NCI-H1105 (cell line): Measurements from ENCODE around the gene CPSF2.

Source experiments
- DNase-seq: peaks from one replicate; lab custom pipeline; 2025; lab: John Stamatoyannopoulos, UW

CPSF2 gene

DNA sequence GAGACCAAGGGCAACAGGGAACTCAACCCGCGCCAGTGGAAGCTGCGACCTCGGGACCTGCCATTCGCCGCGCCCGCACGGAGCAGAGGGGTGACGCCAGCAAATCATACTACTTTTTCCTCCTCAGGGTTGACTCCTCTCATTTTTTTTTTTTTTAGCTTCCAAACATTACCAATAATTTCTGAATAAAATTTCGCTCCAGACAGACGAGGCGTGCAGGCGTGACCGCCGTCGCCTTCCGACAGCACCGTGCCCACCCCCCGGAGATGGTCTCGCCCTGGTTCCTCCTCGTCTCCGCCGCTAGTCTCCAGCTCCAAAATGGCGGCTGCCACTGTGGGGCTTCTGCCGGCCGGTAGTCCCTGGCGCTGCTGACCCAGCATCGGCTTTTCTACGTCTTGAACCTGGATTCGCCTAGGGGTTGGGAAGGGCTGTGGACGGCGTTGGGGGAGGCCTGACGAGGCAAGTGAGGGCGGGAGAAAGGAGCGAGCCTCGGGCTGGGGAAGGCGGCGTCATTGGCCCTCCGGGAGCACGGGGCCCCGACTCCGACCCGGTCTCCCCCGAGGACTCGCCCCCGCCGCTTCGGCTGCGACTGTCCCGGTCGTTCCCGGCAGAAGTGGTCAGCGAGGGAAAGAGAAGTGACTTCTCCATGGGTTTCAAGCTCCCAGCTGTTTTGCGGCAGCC, at the start of gene CPSF2, which contains the start of gene NDUFB1:
Gene CPSF2, plus strand, starts transcription at position 300 of the 681 bp plus-strand sequence. CDS start 9,016 bp downstream, outside the sequence.
Gene NDUFB1, minus strand, starts transcription at position 37 of the 681 bp plus-strand sequence. CDS start 4,069 bp downstream, outside the sequence.
- DNase-seq, result peak; percentile 69

DNA sequence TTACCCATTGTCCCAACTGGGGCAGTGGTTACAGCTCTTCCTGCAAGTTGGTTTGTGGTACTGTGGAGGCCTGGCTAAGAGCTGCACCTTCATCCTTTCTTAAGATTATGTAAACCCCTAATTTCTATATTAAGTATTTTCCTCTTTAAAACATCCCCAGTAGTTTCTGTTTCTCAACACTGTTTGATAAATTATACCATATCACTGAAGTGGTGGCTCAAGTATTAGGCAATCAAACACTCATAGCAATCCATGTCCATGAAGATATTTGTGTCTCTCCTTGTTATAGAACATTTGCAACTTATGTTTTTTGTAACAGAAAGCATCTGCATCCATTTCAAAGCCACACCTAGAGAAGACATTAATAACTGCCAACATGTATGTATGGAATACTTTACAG, 47.2 kb upstream of the CPSF2 start:
- DNase-seq, result no peak

DNA sequence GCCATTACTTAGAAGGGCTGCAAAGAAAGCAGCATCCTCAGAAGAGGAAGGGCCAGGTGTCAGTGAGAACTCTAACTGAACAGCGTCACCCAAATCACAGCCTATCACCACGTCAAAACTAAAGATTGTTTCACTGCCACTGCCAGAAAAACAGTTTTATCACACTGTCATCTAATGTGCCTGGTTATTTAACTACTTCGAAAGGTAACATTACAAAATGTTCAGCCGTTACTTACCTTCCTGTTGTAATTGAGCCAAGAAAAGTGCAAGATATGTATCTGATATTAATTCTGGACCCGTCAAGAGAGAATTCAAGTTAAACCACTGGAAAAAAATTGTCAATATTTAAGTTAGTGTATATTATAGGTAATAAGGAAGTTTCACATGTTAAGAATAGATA, 33.3 kb upstream of the CPSF2 start:
- no peak for DNase-seq

DNA sequence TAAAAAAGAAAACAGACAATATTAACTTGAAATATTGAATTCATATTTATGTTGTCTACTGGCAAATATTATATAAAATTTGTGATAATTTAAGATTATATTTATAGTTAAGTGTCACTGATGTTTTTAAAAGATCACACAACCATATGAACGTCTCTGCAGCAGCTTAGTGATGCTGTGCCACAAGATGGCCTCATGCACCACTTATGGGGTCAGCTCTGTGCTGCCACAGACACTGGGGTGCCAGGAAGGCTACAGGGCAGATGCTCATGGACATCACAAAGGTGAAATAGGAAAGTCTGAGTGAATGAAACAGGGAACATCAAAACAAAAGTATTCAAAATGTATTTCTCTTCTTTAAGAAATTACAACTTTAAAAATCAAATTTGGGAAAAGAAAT, 28.4 kb upstream of the CPSF2 start:
- no peak for DNase-seq

DNA sequence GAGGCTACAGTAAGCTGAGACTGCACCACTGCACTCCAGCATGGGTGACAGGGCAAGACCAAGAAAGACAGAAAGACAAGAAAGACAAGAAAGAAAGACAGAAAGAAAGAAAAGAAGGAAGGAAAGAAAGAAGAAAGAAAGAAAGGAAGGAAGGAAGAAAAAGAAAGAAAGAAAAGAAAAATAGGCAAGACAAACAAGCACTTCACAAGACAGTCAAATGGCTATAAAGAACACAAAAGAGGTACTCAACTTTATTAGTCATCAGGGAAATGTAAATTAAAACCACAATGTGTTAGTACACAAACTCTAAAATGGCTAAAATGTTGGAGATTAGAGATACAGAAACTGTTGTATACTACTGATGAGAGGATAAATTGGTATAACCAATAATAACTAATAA, 22.0 kb upstream of the CPSF2 start:
- DNase-seq, result no peak

DNA sequence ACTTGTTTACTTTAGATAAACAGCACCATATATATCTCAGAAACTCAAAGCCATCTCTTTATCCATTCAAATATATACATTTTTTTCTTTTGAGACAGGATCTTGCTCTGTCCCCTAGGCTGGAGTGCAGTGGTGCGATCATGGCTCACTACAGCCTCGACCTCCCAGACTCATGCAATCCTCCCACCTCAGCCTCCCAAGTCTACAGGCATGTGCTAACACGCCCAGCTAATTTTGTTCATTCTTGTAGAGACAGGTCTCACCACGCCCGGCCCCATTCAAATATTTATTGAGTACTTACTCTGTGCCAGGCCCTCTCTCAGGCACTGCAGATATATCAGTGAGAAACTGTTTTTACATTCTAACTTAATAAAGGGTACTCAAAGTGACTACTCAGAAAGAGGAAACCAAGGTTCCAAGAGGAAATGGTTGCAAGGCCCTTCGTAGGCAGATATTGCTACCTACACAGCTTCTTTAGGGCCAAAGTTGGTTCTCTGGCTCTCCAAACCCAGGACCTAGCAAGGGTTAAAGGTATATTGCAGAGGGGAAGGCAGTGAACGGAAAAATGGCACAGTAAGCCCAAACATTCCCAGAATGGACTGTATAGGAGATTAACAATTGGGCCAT, 18.3 kb upstream of the CPSF2 start:
- no peak for DNase-seq

DNA sequence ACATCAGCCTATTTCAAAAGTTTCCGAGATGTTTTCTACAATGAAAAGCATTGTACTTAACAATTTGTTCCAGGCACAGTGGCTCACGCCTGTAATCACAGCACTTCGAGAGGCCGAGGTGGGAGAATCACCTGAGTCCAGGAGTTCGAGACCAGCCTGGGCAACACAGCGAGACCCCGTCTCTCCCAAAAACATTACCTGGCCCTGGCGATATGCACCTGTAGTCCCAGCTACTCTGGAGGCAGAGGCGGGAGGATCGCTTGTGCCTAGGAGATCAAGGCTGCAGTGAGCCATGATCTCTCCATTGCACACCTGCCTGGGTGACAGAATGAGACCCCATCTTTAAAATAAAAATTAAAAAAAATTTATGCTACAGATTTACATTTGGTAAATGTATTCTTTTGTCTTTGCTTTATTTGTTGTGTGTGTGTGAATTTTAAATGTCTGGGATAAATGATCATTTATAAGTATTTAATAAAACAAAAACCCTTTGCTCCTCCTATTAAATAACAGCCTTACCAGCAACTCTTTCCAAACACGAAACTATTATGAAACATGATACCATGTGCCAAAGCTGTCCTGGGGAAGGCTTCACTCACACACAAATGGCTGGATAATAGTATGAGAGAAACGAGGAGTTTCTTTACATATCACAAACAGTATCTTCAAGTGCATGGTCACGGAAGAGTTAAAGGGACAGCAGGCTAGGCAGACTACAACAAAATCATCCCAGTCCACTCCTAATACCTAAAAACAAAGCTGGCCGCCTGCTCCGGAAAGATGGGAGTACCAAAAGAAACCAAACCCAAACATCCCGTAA, 16.5 kb upstream of the CPSF2 start:
- no peak for DNase-seq

DNA sequence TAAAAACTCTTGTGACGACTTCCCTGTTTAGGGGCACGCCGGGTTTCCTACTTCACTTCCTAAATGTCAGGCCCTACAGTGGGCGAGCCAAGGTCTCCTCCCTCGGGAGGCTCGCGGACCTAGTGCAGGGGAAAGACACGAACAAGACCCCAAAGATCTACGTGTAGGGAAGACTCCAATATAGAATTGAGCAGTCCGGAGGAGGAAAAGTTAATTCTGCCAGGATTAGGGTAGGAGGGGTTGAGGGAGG, 16.0 kb upstream of the CPSF2 start:
- peak; percentile 46 for DNase-seq

DNA sequence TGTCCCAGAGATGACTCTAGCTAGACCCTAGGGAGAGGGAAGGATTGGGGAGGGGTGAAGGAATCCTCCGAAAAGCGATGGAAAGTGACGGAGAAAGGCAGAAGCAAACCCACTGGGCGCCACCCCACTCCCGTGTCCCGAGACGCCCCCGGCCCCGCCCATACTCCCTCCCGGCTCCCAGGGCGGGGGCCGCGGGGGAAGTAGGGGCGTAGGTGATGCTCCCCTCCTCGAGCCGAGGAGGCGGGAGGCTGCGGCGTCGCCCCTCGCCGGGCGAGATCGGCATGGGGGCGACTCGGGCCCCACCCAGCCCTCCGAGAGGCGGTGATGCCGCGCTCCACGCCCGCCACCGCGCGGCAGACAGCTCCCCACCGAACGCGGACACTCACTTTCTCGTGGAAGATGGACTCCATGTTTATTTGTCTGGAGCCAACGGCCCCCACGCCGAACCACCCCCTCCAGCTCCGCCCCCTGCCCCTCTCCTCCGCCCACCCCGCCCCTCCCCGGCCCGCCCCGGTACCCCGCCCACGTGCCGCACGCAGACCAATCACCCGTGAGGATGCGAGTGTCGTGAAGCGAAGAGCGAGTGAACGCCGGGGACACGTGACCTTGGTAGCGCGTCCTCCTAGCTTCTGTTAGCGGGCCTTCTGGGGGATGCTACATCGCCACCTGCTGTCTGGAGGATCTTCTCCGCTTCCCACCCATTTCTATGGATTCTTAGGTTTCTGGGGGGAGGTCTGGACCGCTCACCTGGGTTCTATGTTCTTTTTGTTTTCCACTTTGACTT, 15.4 kb upstream of the CPSF2 start, which contains the start of gene ATXN3:
Gene ATXN3, minus strand, starts transcription at position 440 of the 784 bp plus-strand sequence. Its CDS starts 30 bp downstream, at position 410.
- peak; percentile 98 for DNase-seq

DNA sequence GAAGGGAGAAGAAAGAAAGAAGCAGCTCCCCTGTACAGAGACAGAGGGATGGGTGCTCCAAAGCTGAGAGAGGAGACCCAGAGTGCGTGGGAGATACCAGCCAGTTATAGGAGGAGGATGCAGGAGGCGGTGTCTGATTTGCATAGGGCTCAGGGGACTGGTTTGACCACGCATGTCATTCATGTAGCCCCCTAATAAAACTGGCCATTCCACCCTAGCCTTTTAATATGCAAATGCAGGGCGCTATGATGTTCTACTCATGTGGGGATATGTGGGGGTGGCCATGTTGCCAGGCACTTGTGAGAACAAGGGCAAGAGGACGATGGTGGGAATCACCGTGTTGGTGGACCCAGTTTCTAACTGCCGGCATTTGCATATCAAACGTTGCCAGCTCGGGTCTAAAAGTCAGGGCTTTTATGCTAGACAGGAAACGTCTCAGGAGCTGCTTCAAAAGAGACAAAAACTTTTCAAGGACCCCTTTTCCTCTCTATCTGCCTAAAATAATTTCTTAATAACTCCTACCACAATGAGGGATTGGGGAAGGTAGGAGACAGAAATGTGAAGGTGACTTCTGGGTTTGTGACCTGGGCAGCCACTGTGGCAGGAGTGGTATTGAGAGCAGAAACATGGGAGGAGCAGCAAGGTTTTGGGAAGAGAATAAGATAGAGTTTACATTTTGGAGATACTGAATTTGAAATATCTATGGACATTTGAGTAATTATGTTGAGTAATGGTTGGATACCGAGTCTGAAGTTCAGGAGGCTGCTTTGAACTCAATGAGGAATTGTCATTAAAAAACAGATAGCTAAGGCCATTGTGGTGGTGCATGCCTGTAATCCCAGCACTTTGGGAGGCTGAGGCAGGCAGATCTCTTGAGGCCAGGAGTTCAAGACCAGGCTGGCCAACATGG, 13.2 kb upstream of the CPSF2 start:
- no peak for DNase-seq

DNA sequence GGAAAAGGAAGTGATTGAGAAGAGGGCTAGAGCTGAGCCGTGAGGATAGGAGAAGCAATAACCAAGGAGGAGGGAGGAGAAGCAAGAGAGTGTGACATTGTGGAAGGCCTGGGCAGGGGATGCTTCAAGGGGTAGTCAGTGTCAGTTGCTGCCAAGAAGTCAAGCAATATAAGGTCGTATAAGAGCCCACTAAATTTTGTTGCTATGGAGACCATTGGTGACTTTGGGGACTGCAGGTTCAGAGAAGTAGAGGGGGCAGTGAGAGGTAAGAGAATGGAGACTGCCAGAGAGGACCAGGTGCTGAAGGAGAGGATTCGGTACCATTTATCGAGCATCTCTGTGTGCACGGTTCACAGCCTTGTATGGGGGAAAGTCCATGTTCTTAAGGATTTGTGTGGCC, 12.3 kb upstream of the CPSF2 start:
- DNase-seq, result no peak

DNA sequence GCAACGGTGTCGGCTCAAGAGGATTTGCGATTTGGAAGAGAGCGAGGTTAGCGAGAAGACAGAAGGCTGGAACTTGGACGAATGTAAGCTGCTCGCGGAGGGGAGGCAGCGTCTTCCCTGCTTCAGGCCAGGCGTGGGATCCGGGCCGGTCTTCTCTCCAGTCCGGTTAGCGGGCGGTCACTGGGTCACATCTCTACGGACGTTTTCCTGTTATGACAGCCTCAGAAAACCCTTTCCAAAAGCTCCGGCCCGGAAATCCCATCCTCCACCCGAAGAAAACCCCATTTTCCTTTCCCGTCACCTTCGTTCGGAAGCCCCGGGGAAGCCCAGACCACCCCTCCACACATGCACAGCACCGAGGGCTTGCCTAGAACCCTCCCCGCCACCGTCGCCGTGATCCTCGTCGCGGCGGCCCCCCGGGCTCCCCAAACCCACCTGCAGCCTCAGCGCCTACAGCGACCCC, 531 bp upstream of the CPSF2 start:
- DNase-seq, result no peak

DNA sequence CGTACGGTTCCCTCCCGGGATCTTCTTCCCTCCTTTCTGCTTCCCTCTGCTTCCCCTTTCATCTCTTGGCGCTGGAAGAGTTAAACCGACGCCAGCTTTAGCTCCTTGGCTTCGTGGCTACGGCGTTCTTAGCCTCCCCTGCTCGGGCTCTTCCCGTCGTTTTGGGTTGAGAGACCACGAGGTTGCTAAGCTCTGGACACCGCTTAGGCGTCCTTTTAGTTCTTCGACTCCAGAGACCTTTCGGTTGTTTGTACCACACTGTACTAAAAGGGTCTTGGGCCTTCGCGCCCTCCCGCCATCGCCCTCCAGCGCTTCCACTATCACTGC, 545 bp downstream of the CPSF2 start:
- DNase-seq, result no peak

DNA sequence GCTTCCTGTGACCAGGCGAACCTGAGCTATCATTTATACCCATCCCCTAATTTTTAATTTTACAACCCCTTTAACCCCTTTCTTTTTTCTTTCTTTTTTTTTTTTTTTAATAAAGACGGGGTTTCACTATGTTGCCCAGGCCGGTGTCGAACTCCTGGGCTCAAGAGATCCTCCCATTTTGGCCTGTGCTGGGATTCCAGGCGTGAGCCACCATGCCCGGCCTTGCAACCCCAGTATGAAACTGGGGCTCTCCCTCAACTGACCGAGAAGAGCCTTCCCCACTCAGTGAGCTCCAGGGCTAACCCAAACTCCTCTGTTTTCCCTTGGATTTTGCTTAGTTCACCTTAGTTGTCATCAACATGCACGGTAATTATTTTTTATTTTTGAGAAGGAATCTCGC, 992 bp downstream of the CPSF2 start:
- no peak for DNase-seq

DNA sequence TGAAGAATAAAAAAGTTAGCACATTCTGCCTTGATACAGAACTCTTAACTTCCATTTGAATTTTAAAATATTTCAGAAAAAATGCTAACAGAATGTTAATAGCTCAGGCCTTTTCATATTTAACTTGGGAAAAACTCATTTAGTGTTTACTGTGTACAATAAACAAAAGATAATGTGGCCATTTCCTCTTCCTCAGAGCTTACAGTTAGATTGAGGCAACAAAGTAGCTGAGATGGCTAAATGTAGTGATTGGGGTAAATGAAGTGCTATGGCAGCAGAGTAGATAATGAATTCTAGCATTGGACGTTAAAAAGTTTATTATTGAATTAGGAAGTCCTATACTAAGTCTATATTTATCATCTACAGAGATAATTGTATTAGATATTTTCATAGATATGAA, 12.7 kb downstream of the CPSF2 start:
- DNase-seq, result no peak

DNA sequence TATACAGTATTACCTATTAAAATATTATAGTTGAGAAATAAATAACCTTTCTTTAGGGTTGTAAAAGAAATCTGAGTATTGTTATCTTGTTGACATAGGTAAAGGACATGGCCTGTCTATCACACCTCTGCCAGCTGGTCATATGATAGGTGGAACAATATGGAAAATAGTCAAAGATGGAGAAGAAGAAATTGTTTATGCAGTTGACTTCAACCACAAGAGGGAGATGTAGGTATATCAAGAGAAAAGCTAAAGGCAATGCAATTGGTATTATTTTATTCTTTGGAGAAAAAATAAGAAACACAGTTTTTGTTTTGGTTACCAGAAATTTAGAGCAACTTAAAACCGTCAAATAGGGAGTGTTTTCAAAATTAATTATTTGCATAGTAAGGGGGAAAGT, 13.5 kb downstream of the CPSF2 start:
- DNase-seq, result peak; percentile 60

DNA sequence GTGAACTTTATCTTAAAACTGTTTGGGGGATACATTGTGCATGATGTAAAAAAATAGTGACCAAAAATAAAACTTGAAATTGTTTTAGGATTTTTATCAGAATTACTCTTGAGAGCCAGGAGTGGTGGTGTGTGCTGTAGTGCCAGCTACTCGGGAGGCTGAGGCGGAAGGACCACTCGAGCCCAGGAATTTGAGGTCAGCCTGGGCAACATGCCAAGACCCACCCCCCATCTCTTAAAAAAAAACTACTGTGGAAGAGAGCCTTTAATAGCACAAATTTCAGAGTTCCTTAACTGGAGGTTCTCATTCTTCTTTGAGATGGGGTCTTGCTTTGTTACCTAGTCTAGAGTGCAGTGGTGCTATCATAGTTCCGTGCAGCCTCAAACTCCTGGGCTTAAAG, 21.5 kb downstream of the CPSF2 start:
- no peak for DNase-seq

DNA sequence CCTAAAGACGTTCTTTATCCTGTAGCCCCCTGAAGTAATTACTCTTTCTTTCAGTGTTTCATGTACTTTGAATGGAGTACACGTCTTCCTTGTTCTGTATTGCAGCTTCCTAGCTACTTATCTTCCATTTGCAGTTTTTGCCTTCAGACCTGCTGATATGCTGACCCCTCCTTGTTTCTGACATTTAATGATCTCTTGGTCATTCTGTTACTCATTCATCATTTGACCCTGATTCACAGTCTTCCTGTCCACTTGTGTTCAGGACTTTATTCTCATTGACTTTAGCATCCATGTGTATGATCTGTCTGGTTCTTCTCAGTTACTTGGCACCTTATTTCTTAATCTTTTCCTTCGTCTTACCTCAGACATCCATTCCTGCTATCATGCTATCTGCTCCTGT, 22.2 kb downstream of the CPSF2 start:
- no peak for DNase-seq

DNA sequence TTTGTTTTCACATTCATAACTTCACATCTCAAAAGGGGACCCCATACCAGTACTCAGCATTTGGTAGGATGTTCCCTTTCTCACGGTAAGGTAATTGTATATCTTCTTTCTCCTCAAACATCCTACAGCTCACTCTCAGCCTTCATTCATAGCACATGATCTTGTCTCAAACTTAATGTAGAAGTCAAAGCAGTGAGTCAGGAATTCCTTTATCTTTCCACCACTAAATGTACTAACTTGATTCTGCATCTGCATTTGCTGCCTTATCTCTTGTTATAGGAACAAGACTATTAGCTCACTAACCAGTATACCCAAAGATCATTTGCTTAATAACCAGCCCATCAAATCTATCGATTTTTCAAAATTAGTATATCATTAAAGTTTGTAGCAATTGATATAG, 22.9 kb downstream of the CPSF2 start:
- no peak for DNase-seq

DNA sequence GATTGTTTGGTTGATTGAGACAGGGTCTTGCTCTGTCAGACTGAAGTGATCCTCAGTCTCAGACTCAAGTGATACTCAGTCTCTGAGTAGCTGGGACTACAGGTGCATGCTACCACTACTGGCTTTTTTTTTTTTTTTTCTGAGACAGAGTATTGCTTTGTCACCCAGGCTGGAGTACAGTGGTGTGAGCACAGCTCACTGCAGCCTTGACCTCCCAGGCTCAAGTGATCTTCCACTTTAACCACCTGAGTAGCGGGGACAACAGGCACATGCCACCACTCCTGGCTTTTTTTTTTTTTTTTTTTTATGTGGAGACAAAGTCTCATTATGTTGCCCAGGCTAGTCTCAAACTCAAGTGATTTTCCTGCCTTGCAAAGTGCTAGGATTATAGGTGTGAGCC, 31.8 kb downstream of the CPSF2 start:
- DNase-seq, result no peak

DNA sequence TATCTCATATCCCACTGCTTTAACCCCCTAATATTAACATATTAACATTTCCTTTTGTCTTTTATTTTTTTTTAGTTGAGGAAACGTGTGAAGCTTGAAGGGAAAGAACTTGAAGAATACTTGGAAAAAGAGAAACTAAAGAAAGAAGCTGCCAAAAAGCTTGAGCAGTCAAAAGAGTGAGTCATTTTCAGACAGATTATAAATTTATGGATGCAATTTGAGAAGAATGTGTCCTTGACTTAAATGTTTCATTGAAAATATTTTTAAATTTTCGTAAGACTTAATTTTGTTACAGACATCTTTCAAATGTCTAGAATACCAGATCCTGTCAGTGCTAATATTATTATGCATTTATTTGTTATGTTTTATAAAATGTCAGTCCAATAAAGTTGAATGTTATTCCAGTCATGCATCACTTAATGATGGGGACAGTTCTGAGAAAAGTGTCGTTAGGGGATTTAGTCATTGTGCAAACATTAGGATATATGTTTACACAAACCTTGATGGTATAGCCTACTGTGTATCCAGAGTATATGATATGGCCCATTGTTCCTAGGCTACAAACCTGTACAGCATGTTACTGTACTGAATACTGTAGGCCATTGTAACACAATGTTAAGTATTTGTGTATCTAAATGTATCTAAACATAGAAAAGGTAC, 32.6 kb downstream of the CPSF2 start:
- no peak for DNase-seq
